Measurements from ENCODE around the gene TMEM242.

DNA sequence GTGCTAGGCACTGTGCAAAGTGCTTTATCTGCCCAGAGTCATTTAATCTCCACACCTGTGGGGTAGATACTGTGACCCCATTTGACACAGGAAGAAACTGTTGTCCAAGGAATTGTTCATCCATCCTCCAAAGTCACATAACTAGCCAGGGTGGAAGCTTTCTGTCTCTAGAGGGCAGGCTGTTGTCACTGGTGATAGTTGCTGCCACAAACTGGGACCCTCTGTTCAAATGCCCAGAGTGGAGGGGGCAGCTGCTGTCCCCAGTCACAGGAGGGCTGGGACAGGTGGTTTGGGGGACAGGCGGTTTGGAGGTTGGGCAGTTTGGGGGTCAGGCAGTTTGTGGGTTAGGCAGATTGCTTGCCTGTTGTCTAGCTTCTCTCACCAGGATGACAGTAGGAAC, 16.1 kb upstream of the TMEM242 start:
- TF ChIP-seq, protein P1, sequence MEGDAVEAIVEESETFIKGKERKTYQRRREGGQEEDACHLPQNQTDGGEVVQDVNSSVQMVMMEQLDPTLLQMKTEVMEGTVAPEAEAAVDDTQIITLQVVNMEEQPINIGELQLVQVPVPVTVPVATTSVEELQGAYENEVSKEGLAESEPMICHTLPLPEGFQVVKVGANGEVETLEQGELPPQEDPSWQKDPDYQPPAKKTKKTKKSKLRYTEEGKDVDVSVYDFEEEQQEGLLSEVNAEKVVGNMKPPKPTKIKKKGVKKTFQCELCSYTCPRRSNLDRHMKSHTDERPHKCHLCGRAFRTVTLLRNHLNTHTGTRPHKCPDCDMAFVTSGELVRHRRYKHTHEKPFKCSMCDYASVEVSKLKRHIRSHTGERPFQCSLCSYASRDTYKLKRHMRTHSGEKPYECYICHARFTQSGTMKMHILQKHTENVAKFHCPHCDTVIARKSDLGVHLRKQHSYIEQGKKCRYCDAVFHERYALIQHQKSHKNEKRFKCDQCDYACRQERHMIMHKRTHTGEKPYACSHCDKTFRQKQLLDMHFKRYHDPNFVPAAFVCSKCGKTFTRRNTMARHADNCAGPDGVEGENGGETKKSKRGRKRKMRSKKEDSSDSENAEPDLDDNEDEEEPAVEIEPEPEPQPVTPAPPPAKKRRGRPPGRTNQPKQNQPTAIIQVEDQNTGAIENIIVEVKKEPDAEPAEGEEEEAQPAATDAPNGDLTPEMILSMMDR (conservative IDR thresholded peaks at IDR 0.05; ENCODE audit: low read length), result peak; percentile 43
- TF ChIP-seq EZH2phosphoT487 (IDR thresholded peaks at IDR 0.05; ENCODE audit: borderline replicate concordance), result no peak

All from Loucy (cell line).